H1 (cell line): Measurements from ENCODE around the gene GFPT1. TPM values are rescaled to one million over a fixed set of nuclear protein-coding genes. Genes with fewer than 3 reads are reported as not detected.

Experiments
- CTCF ChIA-PET: fragments of 300-600 bp; sonication (Branson Sonifier 250); formaldehyde crosslinking; loops from one replicate; lab custom pipeline; 2021; ENCODE audit not compliant: partially characterized antibody; lab: Charles Lee
- POLR2A ChIA-PET: fragments of 300-600 bp; sonication (Branson Sonifier 250); formaldehyde crosslinking; loops from one replicate; lab custom pipeline; 2021; ENCODE audit warnings: inconsistent platforms; ENCODE audit not compliant: partially characterized antibody; lab: Charles Lee
- DNase-seq, 2 experiments: peaks; one replicate each; pipeline versions ENCODE4 v3.0.0 to v3.0.0-alpha.2; 2010 to 2022; ENCODE audit warnings: low spot score in 2 of 2, low read depth in 1 of 2, mixed read lengths in 1 of 2
- FAIRE-seq: peaks from 2 replicates; lab custom pipeline; 2011; peaks lifted over from hg19 to GRCh38; lab: Jason Lieb, UNC
- H2AFZ ChIP-seq: 2 replicates; pipeline ENCODE4 v1.8.1; 2012; ENCODE audit warnings: low read length, inconsistent platforms
- H2AK5ac ChIP-seq: 2 replicates; pipeline ENCODE4 v1.6.1; 2013; ENCODE audit warnings: low read depth, low read length
- H2BK120ac ChIP-seq: replicated peaks from 2 replicates; pipeline ENCODE3; 2013; ENCODE audit warnings: low read depth, low read length, inconsistent platforms
- H2BK12ac ChIP-seq: 2 replicates; pipeline ENCODE4 v1.6.1; 2013; ENCODE audit warnings: low read depth, low read length
- H2BK15ac ChIP-seq: 2 replicates; pipeline ENCODE4 v1.6.1; 2013; ENCODE audit warnings: low read length
- H2BK20ac ChIP-seq: 2 replicates; pipeline ENCODE4 v1.6.1; 2013; ENCODE audit warnings: low read length
- H2BK5ac ChIP-seq: 2 replicates; pipeline ENCODE4 v1.6.1; 2013; ENCODE audit warnings: low read depth, low read length
- H3K14ac ChIP-seq: 2 replicates; pipeline ENCODE4 v1.6.1; 2013; ENCODE audit warnings: inconsistent platforms; ENCODE audit not compliant: insufficient read length
- H3K18ac ChIP-seq: 2 replicates; pipeline ENCODE4 v1.6.1; 2013; ENCODE audit warnings: low read length; ENCODE audit errors: extremely low read depth
- H3K23ac ChIP-seq: 2 replicates; pipeline ENCODE4 v1.6.1; 2013; ENCODE audit warnings: inconsistent platforms; ENCODE audit not compliant: insufficient read length
- H3K23me2 ChIP-seq: 2 replicates; pipeline ENCODE4 v1.6.1; 2013; ENCODE audit warnings: low read depth, low read length
- H3K27ac ChIP-seq: 2 replicates; pipeline ENCODE4 v1.6.1; 2011; ENCODE audit warnings: low read depth, low read length, inconsistent platforms
- H3K27me3 ChIP-seq, 4 experiments: replicated peaks in 1 of 4; 1 replicate in 1 of 4; 2 replicates in 3 of 4; pipeline versions ENCODE4 v1.6.1 to v1.8.1; 2011 to 2013; ENCODE audit warnings: low read length in 3 of 4, mild to moderate bottlenecking in 3 of 4, inconsistent platforms in 2 of 4, mixed read lengths in 2 of 4, moderate library complexity in 1 of 4; ENCODE audit not compliant: control insufficient read depth in 3 of 4, insufficient read depth in 3 of 4; ENCODE audit errors: extremely low read depth in 1 of 4
- H3K36me3 ChIP-seq, 4 experiments: 2 replicates each; pipeline versions ENCODE4 v1.6.1 to v1.8.1; 2011 to 2013; ENCODE audit warnings: mild to moderate bottlenecking in 4 of 4, low read length in 3 of 4, moderate library complexity in 2 of 4, control low read depth in 1 of 4, inconsistent platforms in 1 of 4; ENCODE audit not compliant: insufficient read depth in 4 of 4, control insufficient read depth in 2 of 4
- H3K4ac ChIP-seq: replicated peaks from 2 replicates; pipeline ENCODE3; 2013; ENCODE audit warnings: low read length, low read depth, mixed read lengths, inconsistent platforms; ENCODE audit not compliant: insufficient read length
- H3K4me1 ChIP-seq, 4 experiments: replicated peaks in 1 of 4; 1 replicate in 1 of 4; 2 replicates in 3 of 4; pipeline versions ENCODE4 v1.6.1 to v1.8.1; 2011 to 2013; ENCODE audit warnings: low read length in 3 of 4, inconsistent platforms in 2 of 4, mixed read lengths in 1 of 4; ENCODE audit not compliant: insufficient read depth in 4 of 4, control insufficient read depth in 3 of 4
- H3K4me2 ChIP-seq, 2 experiments: 2 replicates each; pipeline versions ENCODE4 v1.6.1 to v1.8.1; 2011 to 2013; ENCODE audit warnings: low read depth in 2 of 2, low read length in 2 of 2, control low read depth in 1 of 2, inconsistent platforms in 1 of 2, mild to moderate bottlenecking in 1 of 2; ENCODE audit not compliant: insufficient read depth in 1 of 2
- H3K4me3 ChIP-seq, 4 experiments: fragments of 200-600, 300-600 bp in 1 of 4; sonication (generic), shearing (Covaris generic), sonication (Bioruptor Twin) in 1 of 4; 2 replicates each; pipeline versions ENCODE4 v1.5.1 to v1.8.1; 2011 to 2016; ENCODE audit warnings: low read length in 4 of 4, low read depth in 3 of 4, control low read depth in 2 of 4, inconsistent platforms in 2 of 4, mild to moderate bottlenecking in 2 of 4, mixed read lengths in 1 of 4, moderate library complexity in 1 of 4; ENCODE audit not compliant: insufficient read depth in 2 of 4; ENCODE audit errors: extremely low read depth in 1 of 4
- H3K56ac ChIP-seq: replicated peaks from 2 replicates; pipeline ENCODE3; 2013; ENCODE audit warnings: low read depth, mild to moderate bottlenecking, mixed read lengths, low read length, inconsistent platforms; ENCODE audit not compliant: insufficient read length
- H3K79me1 ChIP-seq: 2 replicates; pipeline ENCODE4 v1.6.1; 2013; ENCODE audit warnings: low read depth, low read length, control low read depth
- H3K79me2 ChIP-seq, 2 experiments: 2 replicates each; pipeline versions ENCODE4 v1.6.1 to v1.8.1; 2012 to 2013; ENCODE audit warnings: low read length in 2 of 2, mild to moderate bottlenecking in 2 of 2, inconsistent platforms in 1 of 2; ENCODE audit not compliant: insufficient read depth in 2 of 2, control insufficient read depth in 1 of 2
- H3K9ac ChIP-seq, 4 experiments: replicated peaks in 1 of 4; 1 replicate in 1 of 4; 2 replicates in 3 of 4; pipeline versions ENCODE4 v1.6.1 to v1.8.1; 2011 to 2013; ENCODE audit warnings: low read depth in 3 of 4, low read length in 3 of 4, control low read depth in 2 of 4, mild to moderate bottlenecking in 2 of 4, moderate library complexity in 2 of 4, inconsistent platforms in 1 of 4; ENCODE audit errors: extremely low read depth in 1 of 4
- H3K9me3 ChIP-seq, 2 experiments: 2 replicates each; pipeline versions ENCODE4 v1.6.1 to v1.8.1; 2012 to 2013; ENCODE audit warnings: mild to moderate bottlenecking in 2 of 2, moderate library complexity in 2 of 2, control low read depth in 1 of 2, inconsistent platforms in 1 of 2, low read depth in 1 of 2, low read length in 1 of 2, mixed read lengths in 1 of 2; ENCODE audit not compliant: insufficient read depth in 2 of 2
- H4K20me1 ChIP-seq, 2 experiments: replicated peaks in 1 of 2; 2 replicates each; pipeline versions ENCODE3 to v1.8.1; 2011 to 2013; ENCODE audit warnings: inconsistent platforms in 2 of 2, low read length in 2 of 2, mild to moderate bottlenecking in 1 of 2; ENCODE audit not compliant: insufficient read depth in 2 of 2, control insufficient read depth in 1 of 2
- H4K5ac ChIP-seq: 2 replicates; pipeline ENCODE4 v1.6.1; 2013; ENCODE audit warnings: low read length, low read depth, mixed read lengths, inconsistent platforms; ENCODE audit not compliant: insufficient read length
- H4K8ac ChIP-seq: 2 replicates; pipeline ENCODE4 v1.8.0; 2013; ENCODE audit warnings: mild to moderate bottlenecking, moderate library complexity, low read length, inconsistent platforms; ENCODE audit not compliant: insufficient read depth; ENCODE audit errors: extremely low read depth
- H4K91ac ChIP-seq: replicated peaks from 2 replicates; pipeline ENCODE3; 2013; ENCODE audit warnings: low read length, mixed read lengths, inconsistent platforms; ENCODE audit not compliant: insufficient read length
- CEBPB ChIP-seq: IDR thresholded peaks from 2 replicates; pipeline ENCODE4 v1.6.1; 2012; ENCODE audit warnings: low read depth, low read length
- EP300 ChIP-seq, 2 experiments: IDR thresholded peaks; 1 replicate in 1 of 2; 2 replicates in 1 of 2; pipeline ENCODE4 v1.6.1; 2011 to 2012; ENCODE audit warnings: low read depth in 2 of 2, low read length in 2 of 2, mild to moderate bottlenecking in 2 of 2, borderline replicate concordance in 1 of 2, inconsistent platforms in 1 of 2, moderate library complexity in 1 of 2
- NRF1 ChIP-seq: IDR thresholded peaks from 2 replicates; pipeline ENCODE4 v1.6.1; 2011; ENCODE audit warnings: mild to moderate bottlenecking, low read depth, low read length, improper control_type of control experiment
- SIRT6 ChIP-seq: IDR thresholded peaks from one replicate; pipeline ENCODE4 v1.7.1; 2012; ENCODE audit warnings: low read length, inconsistent platforms
- TCF12 ChIP-seq: IDR thresholded peaks from 2 replicates; pipeline ENCODE4 v1.6.1; 2011; ENCODE audit warnings: low read depth, mild to moderate bottlenecking, low read length
- WGBS, 2 experiments: shearing (Covaris generic) in 1 of 2; methylation state at CpG; one replicate each; pipeline versions ENCODE4 v1.1.6 to v1.1.7; 2013 to 2015; ENCODE audit warnings: low lambda C conversion rate in 2 of 2, mixed read lengths in 2 of 2, inconsistent platforms in 1 of 2, low coverage in 1 of 2, missing lambda C conversion rate in 1 of 2; ENCODE audit not compliant: insufficient replicate concordance in 2 of 2, insufficient coverage in 1 of 2, insufficient read length in 1 of 2; ENCODE audit errors: extremely low coverage in 1 of 2, missing lambda C conversion rate in 1 of 2; 5-methylcytosine and 5-hydroxymethylcytosine counted together
- polyA plus RNA-seq, 7 experiments: library from polyadenylated mRNA; depleted of rRNA in 3 of 7; stranded (reverse) in 5 of 7; unstranded in 2 of 7; fragments of >200 nt in 5 of 7; fragments of 200-250 nt in 2 of 7; gene quantifications; 1 replicate in 5 of 7; 2 replicates in 1 of 7; 4 replicates in 1 of 7; pipeline versions ENCODE4 v1.2.1 to v1.2.3, GENCODE V29; 2011 to 2013; ENCODE audit warnings: missing spikeins in 2 of 7, mixed read lengths in 2 of 7
- total RNA-seq: library from RNA; stranded (reverse); fragmentation: NEBNext Ultra II Directional; extraction: Animal tissue kit (Norgen Biotek cat#: 25700); gene quantifications from 2 replicates; pipeline ENCODE4 v1.2.1, GENCODE V29; 2021

Gene GFPT1
- total and polyA plus RNA-seq, 2 of the 8 experiments (the other 6 are each of a cell fraction or from before 2014, with no cell fraction given): 13.3 to 76.2 TPM

- Histone ChIP-seq H2AK5ac (no peak overlapping the region), H2BK120ac (no peak overlapping the region), H4K91ac (no peak overlapping the region), H3K36me3 (no peaks in the 10 kb centered on the region), H3K18ac (no peak overlapping the region), H3K27me3 (peaks cover 0 to 12% (median 7%) of the 10 kb centered on the region in 4 experiments; a peak in 5 of 7 replicates), H2BK15ac (no peak overlapping the region), H2BK20ac (no peak overlapping the region), H3K4me1 (peaks cover 0 to 12% (median 5%) of the 10 kb centered on the region in 4 experiments; a peak in 6 of 7 replicates), H3K4me2 (no peak overlapping the region), H4K8ac (no peak overlapping the region), H3K14ac (no peak overlapping the region), H2AFZ (no peak overlapping the region), H3K23me2 (peaks cover 11% of the 10 kb centered on the region; the same call in 1 of the 2 replicates), H3K79me2 (no peaks in the 10 kb centered on the region), H4K5ac (no peak overlapping the region), H3K27ac (no peak overlapping the region), H3K4ac (no peak overlapping the region), H3K9me3 (no peaks in the 10 kb centered on the region; a peak in 1 of 4 replicates), H3K9ac (no peak overlapping the region), H3K23ac (no peak overlapping the region), H3K79me1 (no peaks in the 10 kb centered on the region), H3K4me3 (no peak overlapping the region), H3K56ac (no peak overlapping the region), H2BK5ac (no peak overlapping the region), H4K20me1 (no peaks in the 10 kb centered on the region)
- 84% methylated on average over 2 of the region's 2 CpGs; no CpG with 5 or more reads in 1 of the 2 experiments for WGBS, 2 experiments
- CTCF ChIA-PET: interaction anchor here (1.3 kb wide), 2 partner anchors 122 to 151 kb away, joined by 3 to 4 read pairs; no protein-coding TSS in a partner anchor
- DNase-seq (no peak), FAIRE-seq (no peak)
- TF ChIP-seq EP300 (IDR thresholded peaks at IDR 0.05; ENCODE audit: borderline replicate concordance in 1 of 2, low read depth in 2 of 2, low read length in 2 of 2) (no peak), NRF1 (no peak), TCF12 (no peak), CEBPB (no peak), SIRT6 (no peak)
- TF ChIP-seq, all 59 proteins: peak for 0
- H2BK12ac ChIP-seq: no peak overlapping the region
- POLR2A ChIA-PET: no interaction called here
Measured at GRCh38 chr2:69311024-69311416, 76.0 kb downstream of the GFPT1 start.
